AG04449 (cell line): ENCODE data around the gene GRIN3A.

Source experiments
- CTCF ChIA-PET: fragments of 350-600 bp; formaldehyde crosslinking; extraction: SDS; loops from one replicate; lab custom pipeline; 2021; ENCODE audit warnings: antibody characterized with exemption; lab: Yijun Ruan, JAX
- POLR2A ChIA-PET: fragments of 400-600, 350-600 bp; formaldehyde crosslinking; extraction: SDS; loops from one replicate; lab custom pipeline; 2020; ENCODE audit warnings: antibody characterized with exemption, inconsistent platforms; lab: Yijun Ruan, JAX
- DNase-seq: peaks from one replicate; pipeline ENCODE4 v3.0.0-alpha.2; 2010; ENCODE audit warnings: low read depth, low spot score
- H3K4me3 ChIP-seq: 2 replicates; pipeline ENCODE4 v1.5.1; 2011; ENCODE audit warnings: low read depth, mild to moderate bottlenecking, control low read depth, low read length
- CTCF ChIP-seq: IDR thresholded peaks from one replicate; pipeline ENCODE4 v1.5.1; 2011; ENCODE audit warnings: mild to moderate bottlenecking, moderate library complexity, low read length, control low read depth, inconsistent platforms; ENCODE audit not compliant: insufficient read depth; ENCODE audit errors: missing control alignments

GRIN3A gene

GRCh38 chr9:101691657-101692056, 46.8 kb downstream of the GRIN3A start:
- ChIA-PET CTCF (no interaction called here), POLR2A (no interaction called here)
- DNase-seq = no peak
- H3K4me3 ChIP-seq = no peak overlapping the region
- TF ChIP-seq CTCF = no peak

GRCh38 chr9:101689039-101689438, 49.4 kb downstream of the GRIN3A start:
- H3K4me3 ChIP-seq = no peak overlapping the region
- ChIA-PET POLR2A (no interaction called here), CTCF (no interaction called here)
- DNase-seq = no peak
- TF ChIP-seq CTCF = no peak

- CTCF ChIA-PET = no interaction called here
These were observed 53.8 kb downstream of the GRIN3A start for GRCh38 chr9:101684665-101685064.

GRCh38 chr9:101683236-101683635, 55.2 kb downstream of the GRIN3A start:
- DNase-seq = no peak
- no peak for TF ChIP-seq CTCF
- POLR2A ChIA-PET = no interaction called here
- CTCF ChIA-PET = no interaction called here
- no peak overlapping the region for H3K4me3 ChIP-seq

More at GRCh38 chr9:101684665-101685064, 53.8 kb downstream of the GRIN3A start:
- POLR2A ChIA-PET = no interaction called here
- DNase-seq = no peak
- no peak overlapping the region for H3K4me3 ChIP-seq
- no peak for TF ChIP-seq CTCF

- ChIA-PET POLR2A (no interaction called here), CTCF (no interaction called here)
- no peak for DNase-seq
- H3K4me3 ChIP-seq = no peak overlapping the region
- TF ChIP-seq CTCF = no peak
These were observed 60.6 kb downstream of the GRIN3A start for GRCh38 chr9:101677861-101678260.

GRCh38 chr9:101675341-101675740, 63.1 kb downstream of the GRIN3A start:
- no peak for TF ChIP-seq CTCF
- CTCF ChIA-PET = no interaction called here
- no peak overlapping the region for H3K4me3 ChIP-seq
- DNase-seq = no peak
- POLR2A ChIA-PET = no interaction called here
